HepG2 (cell line): ENCODE results near the gene NDOR1. TPM values are rescaled to one million over a fixed set of nuclear protein-coding genes. Genes with fewer than 3 reads are reported as not detected.

Experiments
- ESRRA ChIP-seq: sonication (generic); formaldehyde crosslinking; IDR thresholded peaks from 2 replicates; pipeline ENCODE4 v1.5.1; 2020; ENCODE audit warnings: mild to moderate bottlenecking, low read depth, missing genetic modification reagents
- ETV5 ChIP-seq: IDR thresholded peaks from 2 replicates; pipeline ENCODE4 v1.6.1; 2018; ENCODE audit warnings: missing biosample characterization, missing genetic modification reagents, inconsistent platforms, borderline replicate concordance
- FOSL2 ChIP-seq: sonication (generic); formaldehyde crosslinking; IDR thresholded peaks from 2 replicates; pipeline ENCODE4 v1.4.0; 2020; ENCODE audit warnings: missing genetic modification reagents
- GTF3A ChIP-seq: sonication (generic); formaldehyde crosslinking; conservative IDR thresholded peaks from 2 replicates; pipeline ENCODE4 v1.4.0; 2020; ENCODE audit warnings: mild to moderate bottlenecking, missing genetic modification reagents
- KDM3A ChIP-seq: IDR thresholded peaks from 2 replicates; pipeline ENCODE4 v1.6.1; 2018; ENCODE audit warnings: low read depth, missing compliant biosample characterization
- KLF15 ChIP-seq: sonication (generic); formaldehyde crosslinking; IDR thresholded peaks from 2 replicates; pipeline ENCODE4 v1.8.1; 2023; ENCODE audit warnings: borderline replicate concordance, mild to moderate bottlenecking, inconsistent platforms, missing genetic modification reagents, mixed read lengths
- POLR2A ChIP-seq, 2 experiments: IDR thresholded peaks; 2 replicates each; pipeline ENCODE4 v1.6.1; 2011; ENCODE audit warnings: low read depth in 2 of 2, low read length in 2 of 2, mild to moderate bottlenecking in 1 of 2, moderate library complexity in 1 of 2; ENCODE audit not compliant: insufficient read depth in 1 of 2
- POLR2AphosphoS5 ChIP-seq: IDR thresholded peaks from 2 replicates; pipeline ENCODE4 v1.6.1; 2012; ENCODE audit warnings: low read depth, low read length
- SKI ChIP-seq: fragments of 450-650 bp; IDR thresholded peaks from one replicate; pipeline ENCODE4 v1.6.1; 2018; ENCODE audit warnings: mild to moderate bottlenecking; ENCODE audit not compliant: partially characterized antibody
- THAP9 ChIP-seq: sonication (generic); formaldehyde crosslinking; IDR thresholded peaks from 2 replicates; pipeline ENCODE4; 2020; ENCODE audit warnings: missing genetic modification reagents, mild to moderate bottlenecking, borderline replicate concordance
- TMF1 ChIP-seq: sonication (generic); formaldehyde crosslinking; IDR thresholded peaks from 2 replicates; pipeline ENCODE4 v1.8.1; 2022; ENCODE audit warnings: low read depth, missing genetic modification reagents
- TP53 ChIP-seq: sonication (generic); formaldehyde crosslinking; conservative IDR thresholded peaks from 2 replicates; pipeline ENCODE4 v1.4.0; 2020; ENCODE audit warnings: missing genetic modification reagents
- YEATS2 ChIP-seq: sonication (generic); formaldehyde crosslinking; IDR thresholded peaks from 2 replicates; pipeline ENCODE4 v1.4.0; 2020; ENCODE audit warnings: missing genetic modification reagents, borderline replicate concordance
- ZBTB3 ChIP-seq: sonication (generic); formaldehyde crosslinking; IDR thresholded peaks from 2 replicates; pipeline ENCODE4 v1.4.0; 2020; ENCODE audit warnings: low read depth, mild to moderate bottlenecking, moderate library complexity, missing genetic modification reagents, borderline replicate concordance
- ZNF121 ChIP-seq: sonication (generic); formaldehyde crosslinking; IDR thresholded peaks from 2 replicates; pipeline ENCODE4 v1.5.0; 2020; ENCODE audit warnings: mild to moderate bottlenecking, missing genetic modification reagents
- ZNF547 ChIP-seq: sonication (generic); formaldehyde crosslinking; IDR thresholded peaks from 2 replicates; pipeline ENCODE4 v1.5.1; 2020; ENCODE audit warnings: mild to moderate bottlenecking, missing genetic modification reagents
- ZNF569 ChIP-seq: sonication (generic); formaldehyde crosslinking; IDR thresholded peaks from 2 replicates; pipeline ENCODE4 v1.5.0; 2020; ENCODE audit warnings: mild to moderate bottlenecking, missing genetic modification reagents, moderate library complexity, borderline replicate concordance
- polyA plus RNA-seq, 8 experiments: library from polyadenylated mRNA; depleted of rRNA in 3 of 8; stranded (reverse) in 7 of 8; unstranded in 1 of 8; fragments of >200 nt; fragmentation: Illumina TruSeq in 4 of 8; extraction: Trizol in 4 of 8; gene quantifications; 2 replicates each; pipeline versions ENCODE4 v1.2.1 to v1.2.3, GENCODE V29; 2011 to 2016; ENCODE audit warnings: low read depth in 4 of 8, missing spikeins in 1 of 8, mixed read lengths in 1 of 8; ENCODE audit not compliant: insufficient read depth in 1 of 8
- total RNA-seq, 5 experiments: library from RNA; depleted of rRNA; stranded (reverse); fragments of >200 nt; fragmentation: Illumina TruSeq; extraction: Trizol; gene quantifications; 2 replicates each; pipeline ENCODE4 v1.2.3, GENCODE V29; 2016; ENCODE audit warnings: low read depth in 1 of 5
- TF ChIP-seq, protein P1 (sequence below): sonication (generic); formaldehyde crosslinking; IDR thresholded peaks from 2 replicates; pipeline ENCODE4 v1.4.0; 2020; ENCODE audit warnings: missing genetic modification reagents

Gene NDOR1
- total and polyA plus RNA-seq, 2 of the 13 experiments (the other 11 are each of a cell fraction or from before 2014, with no cell fraction given), result 3.6 to 8.7 TPM

GRCh38 chr9:137226338-137227053 lies 21.0 kb downstream of the NDOR1 start (continued):
- TF ChIP-seq THAP9, result no peak
- TF ChIP-seq KLF15 (CRISPR knock-in tag), result no peak
- no peak for TF ChIP-seq GTF3A
- peak in 1 of 2 experiments; percentile 44; a peak in 1 of 4 replicates for TF ChIP-seq POLR2A (IDR thresholded peaks at IDR 0.05; ENCODE audit: insufficient read depth in 1 of 2, low read depth in 2 of 2, low read length in 2 of 2)
- 0 out of 2 replicates have a peak, but pooled peaks have one; percentile 5 for TF ChIP-seq ETV5 (CRISPR knock-in tag)
- peak; percentile 11; the same call in 1 of the 2 replicates for TF ChIP-seq FOSL2 (CRISPR knock-in tag)
- no peak; the same call in 1 of the 2 replicates for TF ChIP-seq ZNF547 (CRISPR knock-in tag)
- no peak for TF ChIP-seq ZBTB3 (CRISPR knock-in tag)
- TF ChIP-seq ZNF121 (CRISPR knock-in tag), result no peak
- TF ChIP-seq KDM3A (CRISPR knock-in tag), result no peak
- TF ChIP-seq POLR2AphosphoS5, result 0 out of 2 replicates have a peak, but pooled peaks have one; percentile 16
- TF ChIP-seq SKI, result no peak
- no peak for TF ChIP-seq YEATS2 (CRISPR knock-in tag)
- no peak for TF ChIP-seq ZNF569
- no peak for TF ChIP-seq TP53 (CRISPR knock-in tag)
- no peak for TF ChIP-seq ESRRA (CRISPR knock-in tag)
- TF ChIP-seq, protein P1, sequence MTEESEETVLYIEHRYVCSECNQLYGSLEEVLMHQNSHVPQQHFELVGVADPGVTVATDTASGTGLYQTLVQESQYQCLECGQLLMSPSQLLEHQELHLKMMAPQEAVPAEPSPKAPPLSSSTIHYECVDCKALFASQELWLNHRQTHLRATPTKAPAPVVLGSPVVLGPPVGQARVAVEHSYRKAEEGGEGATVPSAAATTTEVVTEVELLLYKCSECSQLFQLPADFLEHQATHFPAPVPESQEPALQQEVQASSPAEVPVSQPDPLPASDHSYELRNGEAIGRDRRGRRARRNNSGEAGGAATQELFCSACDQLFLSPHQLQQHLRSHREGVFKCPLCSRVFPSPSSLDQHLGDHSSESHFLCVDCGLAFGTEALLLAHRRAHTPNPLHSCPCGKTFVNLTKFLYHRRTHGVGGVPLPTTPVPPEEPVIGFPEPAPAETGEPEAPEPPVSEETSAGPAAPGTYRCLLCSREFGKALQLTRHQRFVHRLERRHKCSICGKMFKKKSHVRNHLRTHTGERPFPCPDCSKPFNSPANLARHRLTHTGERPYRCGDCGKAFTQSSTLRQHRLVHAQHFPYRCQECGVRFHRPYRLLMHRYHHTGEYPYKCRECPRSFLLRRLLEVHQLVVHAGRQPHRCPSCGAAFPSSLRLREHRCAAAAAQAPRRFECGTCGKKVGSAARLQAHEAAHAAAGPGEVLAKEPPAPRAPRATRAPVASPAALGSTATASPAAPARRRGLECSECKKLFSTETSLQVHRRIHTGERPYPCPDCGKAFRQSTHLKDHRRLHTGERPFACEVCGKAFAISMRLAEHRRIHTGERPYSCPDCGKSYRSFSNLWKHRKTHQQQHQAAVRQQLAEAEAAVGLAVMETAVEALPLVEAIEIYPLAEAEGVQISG, result 0 out of 2 replicates have a peak, but pooled peaks have one; percentile 4
- 0 out of 2 replicates have a peak, but pooled peaks have one; percentile 12 for TF ChIP-seq TMF1
